Thyroid gland (tissue), 4 donors: ENCODE measurements around the gene FBXO30.

Experiments
- CTCF ChIP-seq, 6 experiments: fragments of 200-600 bp in 3 of 6; fragments of 450-650 bp in 3 of 6; sonication (generic) in 3 of 6; IDR thresholded peaks; one replicate each; pipeline ENCODE4 v1.5.1; 2016 to 2019; ENCODE audit warnings: antibody characterized with exemption in 6 of 6, mild to moderate bottlenecking in 2 of 6, inconsistent platforms in 1 of 6, moderate library complexity in 1 of 6
- POLR2A ChIP-seq, 2 donors: fragments of 450-650 bp; IDR thresholded peaks; one replicate each; pipeline ENCODE4 v1.6.1; 2017; ENCODE audit warnings: antibody characterized with exemption in 2 of 2, mild to moderate bottlenecking in 2 of 2, moderate library complexity in 1 of 2

GRCh38 chr6:145850671-145851070 lies 36.1 kb upstream of the FBXO30 start:
- TF ChIP-seq CTCF (IDR thresholded peaks at IDR 0.05) = no peak
- no peak for TF ChIP-seq POLR2A (IDR thresholded peaks at IDR 0.05)
